Adrenal gland (tissue), 5 donors: ENCODE results near the gene LRIG2.
"Not testable (repeated sequence)": the region's sequence is repeated elsewhere in the genome, so short reads cannot be mapped to it uniquely, and the experiment has no call there.

Source experiments
- CTCF ChIP-seq, 6 experiments: fragments of 450-650 bp in 4 of 6; fragments of 200-600 bp in 2 of 6; sonication (generic) in 1 of 6; IDR thresholded peaks; 1 replicate in 5 of 6; 2 replicates in 1 of 6; pipeline versions ENCODE4 v1.5.1 to v1.8.0; 2016 to 2021; ENCODE audit warnings: antibody characterized with exemption in 6 of 6, mild to moderate bottlenecking in 2 of 6, moderate library complexity in 1 of 6
- POLR2A ChIP-seq, 2 donors: fragments of 450-650 bp; IDR thresholded peaks; one replicate each; pipeline ENCODE4 v1.6.1; 2017; ENCODE audit warnings: antibody characterized with exemption in 2 of 2, mild to moderate bottlenecking in 2 of 2, moderate library complexity in 1 of 2
- donor health status: DM: no; HTN: no; CAD: no.

GRCh38 chr1:113023316-113023715 is 49.7 kb upstream of the LRIG2 start:
- not testable (repeated sequence) for TF ChIP-seq CTCF, POLR2A (IDR thresholded peaks at IDR 0.05)
